ENCODE measurements around the gene ADAMTS2.

Gene ADAMTS2

DNA sequence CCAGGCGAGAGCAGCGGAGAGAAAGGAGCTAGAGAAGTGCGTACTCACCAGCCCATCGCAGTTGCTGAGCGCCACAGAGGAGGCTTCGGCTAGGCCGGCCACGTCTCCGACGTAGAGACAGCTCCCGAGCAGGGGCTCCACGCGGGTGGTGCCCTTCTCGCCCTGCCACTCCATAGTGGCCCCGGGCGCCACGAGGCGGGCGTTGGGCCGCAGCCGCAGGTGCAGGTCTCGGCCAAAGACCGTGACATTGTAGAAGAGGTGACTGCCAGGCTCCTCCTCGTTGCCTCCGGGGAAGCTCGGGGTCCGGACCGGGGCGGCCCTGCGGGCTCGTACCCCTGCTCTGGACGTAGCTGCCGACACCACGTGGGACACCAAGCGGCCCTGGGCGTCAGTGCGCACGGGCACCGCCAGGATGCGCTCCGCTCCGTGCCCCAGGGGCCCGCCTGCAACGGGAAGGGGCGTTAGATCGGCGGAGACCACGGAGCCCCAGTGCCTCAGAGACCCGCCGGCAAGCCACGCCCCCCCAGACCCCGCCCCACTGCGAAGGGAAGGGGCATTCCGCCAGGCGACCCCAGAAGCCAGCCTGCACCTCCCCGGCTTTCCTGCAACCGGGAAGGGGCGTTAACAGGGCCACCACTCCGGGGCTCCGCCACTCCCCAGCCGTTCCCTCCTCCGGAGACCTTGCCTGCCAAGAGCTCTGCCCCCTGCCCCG is 1.4 kb downstream of the ADAMTS2 start:
- DNase-seq, result peak; percentile 78

DNA sequence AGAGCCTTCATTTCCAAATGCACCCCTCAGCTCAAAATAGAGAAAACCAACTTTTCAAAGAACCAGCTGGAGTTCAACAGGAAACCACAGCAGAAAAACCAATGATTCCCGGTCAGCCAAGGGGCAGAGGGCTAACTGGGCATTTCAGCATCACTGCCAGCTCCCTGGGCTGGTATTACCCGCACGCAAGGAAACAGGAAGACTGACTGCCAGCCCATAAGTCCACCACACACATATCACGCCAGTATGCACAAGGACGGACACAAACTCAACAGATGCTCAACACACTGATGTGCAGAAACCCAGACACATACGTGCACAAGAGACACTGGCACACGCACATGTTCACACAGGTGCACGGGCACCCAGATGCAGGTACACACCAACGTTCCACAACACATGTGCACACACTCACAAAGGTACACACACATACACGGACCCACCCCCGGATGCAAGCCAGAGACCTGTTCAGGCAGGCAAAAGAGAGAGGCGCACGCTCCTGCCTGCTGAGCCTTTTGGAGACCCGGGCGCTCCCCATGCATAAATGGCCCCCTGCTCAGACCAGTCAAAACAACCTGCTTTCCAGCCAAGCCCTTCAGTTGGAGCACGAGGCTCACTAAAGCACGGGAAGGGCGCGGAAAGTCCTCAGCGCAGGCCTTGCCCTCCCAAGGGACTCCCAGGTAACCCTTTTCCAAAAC is 2.1 kb downstream of the ADAMTS2 start:
- DNase-seq, result no peak

DNA sequence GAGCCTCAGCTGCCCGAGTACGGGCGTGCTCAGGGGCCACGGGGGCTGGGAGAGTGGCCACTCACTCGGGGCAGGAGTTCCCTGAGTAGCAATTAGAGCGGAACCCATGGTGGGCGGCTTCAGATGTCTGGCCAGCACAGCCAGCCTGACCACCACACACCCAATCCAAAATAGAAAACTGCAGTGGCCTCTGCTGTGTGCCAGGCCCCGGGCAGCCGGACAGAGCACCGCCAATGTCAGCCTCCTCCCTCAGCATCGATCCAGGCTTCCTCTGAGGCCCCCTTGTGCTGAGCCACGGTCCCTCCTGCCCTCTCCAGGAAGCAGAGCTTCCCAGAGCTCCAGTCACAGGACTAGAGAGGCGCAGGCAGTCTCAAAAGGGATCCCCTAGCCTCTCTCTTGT is 2.7 kb downstream of the ADAMTS2 start:
- DNase-seq, result peak; percentile 65

DNA sequence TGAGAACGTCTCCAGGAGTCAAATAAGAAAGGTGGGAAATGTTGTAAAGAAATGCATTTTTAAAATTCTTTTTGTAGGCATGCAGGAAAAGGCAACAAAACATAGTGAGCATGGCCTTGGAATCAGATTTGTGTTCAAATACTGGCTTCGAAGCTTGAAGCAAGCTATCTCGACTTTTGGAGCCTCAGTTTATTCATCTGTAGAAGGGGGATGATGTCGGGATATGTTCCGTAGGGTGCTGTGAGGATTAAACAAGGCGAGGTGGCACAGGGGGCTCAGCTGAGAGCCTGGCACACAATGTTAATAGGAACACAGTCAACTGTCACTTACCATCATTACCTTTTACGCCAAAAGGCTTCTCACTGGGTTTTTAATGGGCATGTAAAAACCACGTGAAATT is 4.8 kb downstream of the ADAMTS2 start:
- DNase-seq, result no peak

DNA sequence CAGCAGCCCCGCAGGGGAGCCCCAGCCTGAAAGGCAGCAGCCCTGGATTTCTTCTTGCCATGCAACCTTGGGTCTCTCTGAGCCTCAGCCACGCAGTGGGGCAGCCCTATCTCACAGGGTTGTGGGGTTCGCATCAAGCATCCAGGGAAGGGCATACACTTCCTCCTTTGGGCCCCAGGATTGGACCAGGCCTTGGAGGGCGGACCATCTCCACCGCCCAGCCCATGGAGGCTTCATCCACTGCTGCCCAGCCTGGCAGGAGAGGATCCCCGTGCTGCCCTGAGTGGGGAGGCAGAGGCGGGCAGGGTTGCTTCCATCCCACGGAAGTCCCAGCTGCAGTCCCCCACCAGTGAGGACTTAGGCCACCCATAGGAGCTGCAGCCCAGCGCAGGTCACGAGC is 5.3 kb downstream of the ADAMTS2 start:
- DNase-seq, result no peak

DNA sequence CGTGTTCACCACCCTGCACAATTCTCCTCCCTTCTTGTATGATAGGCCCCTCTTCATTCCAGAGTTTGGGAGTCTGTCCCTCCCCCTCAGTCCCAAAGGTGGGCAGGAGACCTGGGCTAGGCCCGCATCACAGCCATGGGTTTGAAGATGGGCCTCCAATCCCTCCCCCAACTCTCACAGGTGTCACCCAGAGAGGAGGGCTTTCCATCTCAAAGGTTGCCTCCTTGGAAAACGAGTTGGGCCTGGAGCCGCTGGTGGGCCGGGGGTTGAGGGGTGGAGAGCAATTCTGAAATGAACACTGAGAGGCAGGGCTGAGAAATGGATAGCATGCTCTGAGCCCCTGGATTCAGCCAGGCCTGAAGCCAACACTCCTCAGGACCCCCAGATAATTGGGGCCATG is 6.2 kb downstream of the ADAMTS2 start:
- DNase-seq, result no peak

DNA sequence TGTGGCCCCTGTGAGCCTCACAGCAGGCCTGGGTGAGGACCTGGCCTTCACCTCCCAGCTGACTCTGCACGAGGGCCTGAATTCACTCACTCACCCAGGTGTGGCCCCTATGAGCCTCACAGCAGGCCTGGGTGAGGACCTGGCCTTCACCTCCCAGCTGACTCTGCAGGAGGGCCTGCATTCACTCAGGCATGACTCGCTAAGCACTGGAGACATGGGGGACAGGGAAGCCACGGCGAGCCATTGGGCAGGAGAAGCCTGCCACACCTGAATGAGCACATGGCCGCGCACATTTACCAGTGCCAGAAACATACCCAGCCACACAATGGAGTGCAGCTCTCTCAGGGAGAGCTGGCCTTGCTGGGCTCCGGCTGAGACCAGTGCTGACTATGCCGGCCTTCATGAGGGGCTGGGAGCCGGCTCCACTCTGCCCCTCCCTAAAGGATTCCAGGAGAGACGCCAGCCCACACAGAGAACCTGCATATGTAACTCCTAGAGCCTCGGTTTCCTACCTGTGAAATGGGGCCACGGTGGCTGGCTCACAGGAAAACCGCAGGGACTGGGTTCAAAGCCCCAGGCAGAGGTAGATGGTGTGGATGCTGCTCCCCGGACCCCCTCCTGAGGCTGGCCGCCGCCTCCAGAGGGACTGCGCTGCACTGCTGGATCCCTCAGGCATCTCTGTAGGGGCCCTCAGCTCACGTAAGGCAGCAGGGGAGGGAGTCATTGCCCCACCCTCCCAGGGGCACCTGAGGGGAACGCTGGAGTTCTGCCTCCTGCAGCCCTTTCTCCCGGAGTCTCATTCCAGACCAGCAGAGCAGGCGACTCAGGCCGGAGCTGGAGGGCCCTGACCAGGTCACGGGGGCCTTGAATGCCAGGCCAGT is 7.2 kb downstream of the ADAMTS2 start:
- DNase-seq, result no peak

DNA sequence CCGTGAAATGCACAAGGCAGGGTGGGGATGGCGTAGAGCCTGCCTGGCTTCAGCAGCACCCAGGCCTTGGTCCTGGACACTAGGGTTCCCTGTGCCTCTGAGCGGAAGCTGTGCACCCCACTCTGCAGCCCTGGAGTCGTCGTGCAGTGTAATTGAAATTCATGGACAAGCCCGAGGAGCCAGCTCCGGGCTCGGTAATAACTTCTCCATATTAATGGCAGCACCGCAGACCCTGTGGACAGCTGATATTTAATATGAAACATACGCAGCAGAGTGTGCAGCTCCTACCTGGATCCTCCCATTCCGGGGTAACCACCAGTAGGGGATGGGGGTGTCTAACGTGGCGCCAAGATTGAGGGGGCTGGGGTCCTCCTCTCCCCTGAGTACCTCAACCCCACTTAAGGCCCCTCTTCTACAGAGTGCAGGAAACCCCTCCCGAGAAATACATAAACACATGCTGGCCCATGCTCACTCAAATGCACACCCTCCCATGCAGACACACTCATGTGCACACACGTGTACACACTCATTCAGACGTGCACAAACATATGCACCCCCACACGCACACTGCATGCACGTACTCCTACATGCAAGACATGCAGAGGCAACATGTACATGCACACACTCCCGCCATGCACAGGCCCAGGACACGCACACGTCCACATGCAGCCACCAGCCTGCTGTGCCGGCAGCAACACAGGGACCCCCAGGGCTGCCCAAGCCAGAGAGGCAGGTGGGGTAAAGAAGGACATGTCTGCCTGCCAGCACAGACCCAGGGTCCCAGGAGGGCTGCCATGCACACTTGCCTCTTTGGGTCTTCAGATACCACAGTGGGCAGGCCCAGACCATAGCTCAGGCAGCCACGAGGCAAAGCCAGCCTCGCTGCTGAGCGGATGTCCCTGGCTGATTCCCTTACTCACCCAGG is 8.1 kb downstream of the ADAMTS2 start:
- DNase-seq, result no peak

DNA sequence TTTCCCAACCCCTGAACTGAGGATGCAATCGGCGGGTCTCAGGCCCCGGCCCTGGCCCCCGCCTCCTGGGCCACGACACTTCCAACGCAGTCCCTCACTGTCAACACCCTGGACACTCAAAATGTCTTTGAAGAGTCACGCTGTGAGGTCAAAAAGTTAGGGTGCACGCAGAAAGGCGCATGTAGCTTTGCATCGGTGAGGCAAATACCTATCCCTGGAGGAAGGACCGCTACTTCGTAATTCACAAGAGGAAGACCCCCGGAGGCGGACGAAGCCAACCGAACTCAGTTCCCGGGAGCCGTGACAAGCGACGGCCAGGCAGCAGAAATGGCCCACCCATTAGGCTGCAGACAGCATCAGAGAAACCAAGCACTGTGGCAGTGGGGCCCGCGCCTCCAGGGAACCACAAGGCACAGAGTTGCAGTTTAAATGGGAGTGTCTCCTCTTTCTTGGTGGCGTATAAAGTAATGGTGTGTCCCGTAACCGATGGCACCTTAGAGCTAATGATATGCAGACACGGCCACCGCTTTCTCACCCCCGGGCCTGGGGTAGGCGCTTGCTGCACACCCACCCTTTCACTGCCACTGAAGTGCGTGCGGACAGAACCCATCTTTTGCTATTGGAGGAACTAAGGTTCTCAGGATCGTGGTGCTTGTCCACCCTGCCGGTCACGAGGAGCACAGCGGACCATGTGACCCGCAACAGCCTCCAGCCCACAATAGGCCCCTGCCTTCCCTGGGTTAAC is 9.0 kb downstream of the ADAMTS2 start:
- no peak for DNase-seq

DNA sequence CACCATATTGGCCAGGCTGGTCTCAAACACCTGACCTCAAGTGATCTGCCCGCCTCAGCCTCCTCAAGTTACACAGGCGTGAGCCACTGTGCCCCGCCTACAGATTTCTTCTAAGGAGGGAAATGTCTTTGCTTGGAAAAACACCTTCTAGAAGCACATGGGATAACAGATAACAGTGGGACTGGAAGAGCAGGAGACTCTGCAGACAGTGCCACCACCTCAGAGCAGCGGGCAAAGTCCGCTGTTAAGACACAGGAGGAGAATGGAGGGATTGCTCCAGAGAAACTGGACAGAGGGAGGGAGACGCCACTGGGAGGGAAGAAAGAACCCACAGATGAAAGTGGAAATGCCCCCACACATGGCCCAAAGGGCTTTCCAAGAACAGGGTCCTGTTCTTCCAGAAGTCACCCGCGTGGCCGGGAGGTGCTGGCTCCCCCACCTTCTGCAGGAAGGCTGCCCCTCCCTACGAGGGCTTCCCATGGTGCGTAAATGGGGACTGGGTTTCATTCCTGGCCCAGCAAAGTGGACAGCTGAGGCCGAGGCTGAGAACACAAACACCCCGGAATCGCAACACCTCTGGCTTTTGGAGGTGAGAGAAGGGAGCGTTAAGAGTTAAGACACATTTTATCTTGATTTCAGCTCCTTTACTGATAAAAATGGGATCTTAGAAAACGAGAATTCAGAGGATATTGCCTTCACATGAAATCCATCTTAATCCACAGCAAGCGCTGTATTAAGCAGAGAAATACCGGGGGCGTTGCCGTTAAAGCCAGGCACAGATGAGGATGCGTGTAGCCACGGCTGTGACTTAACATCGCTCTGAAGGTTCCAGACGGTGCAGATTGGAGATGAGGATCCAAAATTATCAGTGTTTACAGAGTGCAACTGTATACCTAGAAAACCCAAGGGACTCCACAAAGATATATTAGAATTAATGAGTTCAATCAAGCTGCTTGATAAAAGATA is 11.2 kb downstream of the ADAMTS2 start:
- no peak for DNase-seq

DNA sequence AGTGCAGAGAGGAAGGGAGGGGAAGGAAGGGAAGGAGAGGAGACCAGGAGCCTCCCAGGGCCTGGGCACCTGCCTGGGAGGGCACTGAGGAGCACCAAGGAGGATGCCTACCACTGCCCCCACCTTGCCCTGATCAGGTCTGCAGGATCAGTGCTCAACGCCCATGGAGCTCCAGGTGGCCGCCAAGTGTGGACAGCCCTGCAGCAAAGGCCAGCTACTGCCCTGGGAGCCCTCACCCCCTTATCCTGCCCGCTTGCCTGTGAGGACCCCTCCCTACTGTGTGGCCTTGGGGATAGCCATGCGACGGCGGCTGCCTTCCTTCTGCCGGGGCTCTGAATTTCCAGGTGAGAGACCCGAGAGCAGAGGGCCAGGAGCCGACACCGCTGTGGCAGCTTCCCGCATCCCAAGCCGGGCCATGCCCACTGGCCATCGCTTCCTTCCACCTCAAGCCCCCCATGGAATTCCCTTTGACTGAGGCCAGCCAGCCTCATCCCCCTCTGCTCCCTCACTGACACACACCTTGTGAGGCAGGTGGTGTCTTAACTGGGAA is 12.4 kb downstream of the ADAMTS2 start:
- DNase-seq, result no peak

DNA sequence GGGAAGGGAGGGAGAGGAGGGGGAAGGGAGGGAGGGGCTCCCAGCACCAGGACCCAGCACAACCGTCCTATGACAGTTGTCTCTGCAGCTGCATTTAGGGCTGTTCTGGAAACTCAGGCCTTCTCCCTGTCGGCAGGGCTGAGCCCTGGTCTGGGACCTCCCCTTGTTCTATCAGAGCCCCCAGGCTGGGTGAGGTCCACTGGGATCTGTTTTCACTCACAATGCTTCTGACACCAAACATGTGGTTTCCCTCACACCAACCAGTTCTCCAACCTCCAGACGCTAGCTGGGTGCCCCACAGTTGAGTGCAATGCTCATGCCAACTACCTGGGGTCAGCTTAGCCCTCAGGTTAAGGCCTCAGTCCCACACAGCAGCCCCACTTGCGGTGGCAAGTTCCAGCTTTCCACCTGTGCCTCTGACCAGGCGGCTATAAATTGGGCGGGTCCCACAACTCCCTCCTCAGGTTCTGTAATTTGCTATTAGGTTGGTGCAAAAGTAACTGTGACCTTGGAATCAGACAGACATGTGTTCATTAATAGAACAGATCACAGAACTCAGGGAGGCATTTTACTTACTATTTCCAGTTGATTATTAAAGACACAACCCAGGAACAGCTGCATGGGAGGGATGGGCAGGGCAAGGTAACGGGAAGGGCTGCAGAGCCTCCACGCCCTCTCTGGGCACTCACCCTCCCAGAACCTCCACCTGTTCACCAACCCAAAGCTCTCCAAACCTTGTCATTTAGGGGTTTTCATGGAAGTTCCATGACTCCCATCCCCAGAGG is 13.5 kb downstream of the ADAMTS2 start:
- peak; percentile 84 for DNase-seq

DNA sequence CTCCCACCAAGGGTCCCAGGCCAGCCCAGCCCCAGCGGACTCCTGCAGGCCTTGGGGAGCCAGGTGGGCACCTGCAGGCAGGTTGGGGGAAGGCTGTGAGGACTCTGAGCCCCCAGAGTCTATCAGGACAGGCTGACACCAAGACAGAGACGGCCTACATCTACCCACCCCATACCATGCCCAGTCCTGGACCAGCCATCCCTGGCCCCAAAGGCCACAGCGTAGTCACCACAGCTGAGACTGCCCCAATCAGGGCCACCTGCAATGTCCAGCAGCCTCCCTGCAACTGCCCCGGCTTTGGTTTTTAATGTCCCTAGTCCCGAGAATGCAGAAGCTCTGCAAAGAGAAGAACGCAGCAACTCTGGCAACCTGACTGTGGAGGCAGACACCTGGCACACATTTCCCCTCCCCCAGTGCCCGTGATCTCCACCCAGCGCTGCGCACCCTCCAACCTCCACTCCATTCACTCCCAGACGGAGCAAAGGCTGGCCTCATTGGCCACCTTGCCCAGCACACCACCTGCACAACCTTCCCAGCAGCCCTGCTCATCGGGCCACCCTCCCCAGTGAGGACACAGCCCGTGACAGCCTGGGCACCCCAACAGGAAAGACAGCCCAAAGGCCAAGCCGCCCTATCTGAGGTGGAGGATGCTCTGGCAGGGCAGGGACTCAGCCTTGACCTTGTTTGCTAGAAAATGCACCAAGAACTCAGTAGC is 14.9 kb downstream of the ADAMTS2 start:
- DNase-seq, result no peak

DNA sequence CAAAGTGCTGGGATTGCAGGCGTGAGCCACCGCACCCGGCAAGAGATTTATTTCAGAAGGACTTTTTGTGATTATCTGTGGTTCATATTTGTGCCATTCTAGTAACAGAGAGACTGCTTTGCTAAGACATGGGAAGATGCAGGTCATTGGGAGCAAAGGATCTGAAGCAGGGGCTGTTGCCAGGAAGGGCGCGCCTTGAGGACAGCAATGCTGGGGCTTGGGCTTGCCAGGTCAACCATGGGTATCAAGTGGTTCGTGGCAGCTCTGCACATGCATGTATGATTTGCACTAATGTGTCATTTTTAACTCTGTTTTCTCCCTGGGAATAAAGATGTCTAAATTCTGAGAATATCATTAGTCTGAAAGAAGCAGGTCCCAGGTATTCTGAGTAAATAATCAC is 17.0 kb downstream of the ADAMTS2 start:
- no peak for DNase-seq

DNA sequence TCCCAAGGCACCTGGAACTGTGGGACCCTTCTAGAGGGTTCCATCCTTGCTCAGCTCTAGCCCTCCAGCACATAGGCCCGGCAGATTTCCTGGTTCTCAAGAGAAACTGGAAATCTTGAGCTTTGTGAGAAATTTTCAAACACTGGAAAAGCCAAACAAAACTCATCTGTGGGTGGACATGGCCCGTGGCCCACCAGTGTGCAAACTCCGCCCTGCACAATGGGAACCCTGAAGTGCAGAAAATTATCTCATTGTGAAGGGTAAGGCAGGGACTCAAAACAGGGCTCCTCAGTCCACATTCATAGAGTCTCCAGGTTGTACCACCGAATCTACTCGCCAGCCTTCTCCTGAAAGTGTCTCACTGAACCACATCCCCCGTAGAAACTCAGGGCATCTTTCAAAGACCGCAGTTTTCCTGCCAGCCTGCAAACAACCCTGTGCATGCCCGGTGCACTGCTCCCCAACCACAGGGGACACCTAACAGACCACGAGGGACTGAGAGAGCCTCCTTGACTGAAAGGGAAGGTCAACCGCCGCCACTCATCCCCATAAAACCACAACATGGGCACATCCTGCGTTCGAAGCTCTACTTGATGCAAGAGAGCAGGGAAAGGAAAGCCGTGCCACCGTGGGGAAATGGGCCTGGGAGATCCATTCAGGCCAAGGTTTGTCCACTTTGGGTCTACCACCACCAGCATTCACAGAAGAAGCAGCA is 18.1 kb downstream of the ADAMTS2 start:
- DNase-seq, result no peak

DNA sequence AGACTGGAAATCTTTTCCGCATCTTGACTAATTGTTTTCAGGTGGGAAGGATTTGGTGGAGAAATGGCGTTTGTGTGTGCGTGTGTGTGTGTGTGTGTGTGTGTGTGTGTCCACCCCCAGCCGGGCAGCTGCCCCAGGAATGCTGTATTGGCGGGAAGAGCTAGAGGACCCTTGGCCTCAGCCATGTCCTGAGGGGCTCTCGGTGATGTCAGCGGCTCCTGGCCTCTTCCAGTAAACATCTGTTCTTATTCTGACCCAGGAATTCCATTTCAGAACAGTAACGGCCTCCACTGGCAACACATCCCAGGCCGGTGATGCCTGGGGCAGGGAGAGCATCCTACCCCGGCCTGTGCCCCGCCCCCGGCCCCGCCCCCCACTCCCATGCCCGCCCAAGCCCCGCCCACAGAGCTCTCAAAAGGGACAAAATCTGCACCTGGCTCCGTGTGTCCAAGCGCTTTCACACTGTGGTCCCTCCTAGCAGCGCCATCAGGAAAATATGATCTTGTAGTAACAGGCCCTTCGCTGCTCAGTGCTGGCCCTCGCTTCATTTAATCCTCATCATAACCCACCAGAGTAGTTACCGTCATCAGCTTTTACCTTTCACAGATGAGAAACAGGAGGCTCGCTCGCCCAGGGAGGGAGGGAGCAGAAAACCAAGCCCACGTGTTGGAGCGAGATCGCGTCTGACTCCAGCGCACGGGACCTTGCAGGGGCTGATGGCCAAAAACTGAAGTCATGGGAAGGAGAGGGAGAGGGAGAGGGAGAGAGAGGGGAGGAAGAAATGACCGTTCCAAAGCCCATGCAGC is 18.9 kb downstream of the ADAMTS2 start:
- peak; percentile 84 for DNase-seq

Measured in islet precursor cell (in vitro differentiated cells).